Left lobe of liver (tissue), 2 donors: ENCODE data around the gene LRMDA. TPM values are rescaled to one million over a fixed set of nuclear protein-coding genes. Genes with fewer than 3 reads are reported as not detected.

ENCODE experiments used
- ATAC-seq: fragments of 200-7000 bp; cut with Tn5 transposase; one replicate; pipeline ENCODE4 v1.9.1; 2020; ENCODE audit warnings: mild to moderate bottlenecking, moderate library complexity
- DNase-seq: peaks from one replicate; pipeline ENCODE4 v3.0.0-alpha.2; 2020; ENCODE audit warnings: low spot score
- total RNA-seq: library from RNA; stranded (reverse); gene quantifications from one replicate; pipeline ENCODE4 v1.2.1, GENCODE V29; 2021
- donor health status: DM: no; HTN: no; CAD: no; lungs with moderate emphysema.
- donor health status: DM: no; HTN: yes; CAD: no.

Gene LRMDA
- total RNA-seq, 1 donor from 2014 or later, result 9.1 TPM

- no peak for DNase-seq
- no peak for ATAC-seq
Observed at GRCh38 chr10:75568450-75569130, 137.2 kb downstream of the LRMDA start.

GRCh38 chr10:75569506-75569905 lies 138.1 kb downstream of the LRMDA start:
- ATAC-seq, result no peak
- no peak for DNase-seq

GRCh38 chr10:75572478-75572877 lies 141.1 kb downstream of the LRMDA start:
- DNase-seq (no peak), ATAC-seq (no peak)

GRCh38 chr10:75575940-75576339 lies 144.5 kb downstream of the LRMDA start:
- no peak for ATAC-seq
- DNase-seq, result no peak

- DNase-seq (no peak), ATAC-seq (no peak)
Observed at GRCh38 chr10:75582102-75582501, 150.7 kb downstream of the LRMDA start.

- DNase-seq, result no peak
- ATAC-seq, result no peak
Observed at GRCh38 chr10:75585294-75585693, 153.9 kb downstream of the LRMDA start.

- DNase-seq (no peak), ATAC-seq (no peak)
Observed at GRCh38 chr10:75586814-75587213, 155.4 kb downstream of the LRMDA start.

GRCh38 chr10:75588031-75588430 lies 156.6 kb downstream of the LRMDA start:
- ATAC-seq (no peak), DNase-seq (no peak)

- ATAC-seq, result no peak
- DNase-seq, result no peak
Observed at GRCh38 chr10:75589895-75590654, 158.7 kb downstream of the LRMDA start.

GRCh38 chr10:75592151-75592787 lies 160.8 kb downstream of the LRMDA start:
- DNase-seq (no peak), ATAC-seq (peak; percentile 9)

- peak; percentile 84 for ATAC-seq
Observed at GRCh38 chr10:75592791-75593643, 161.6 kb downstream of the LRMDA start.

GRCh38 chr10:75593692-75594556 lies 162.5 kb downstream of the LRMDA start:
- no peak for ATAC-seq
- DNase-seq, result no peak

More at GRCh38 chr10:75592791-75593643, 161.6 kb downstream of the LRMDA start:
- DNase-seq, result peak; percentile 58

GRCh38 chr10:75596930-75597620 lies 165.7 kb downstream of the LRMDA start:
- DNase-seq (no peak), ATAC-seq (no peak)

GRCh38 chr10:75597773-75598440 lies 166.5 kb downstream of the LRMDA start:
- ATAC-seq, result no peak
- no peak for DNase-seq

GRCh38 chr10:75598998-75599397 lies 167.6 kb downstream of the LRMDA start:
- DNase-seq, result no peak

GRCh38 chr10:75599875-75600648 lies 168.6 kb downstream of the LRMDA start:
- ATAC-seq (peak; percentile 45), DNase-seq (no peak)

More at GRCh38 chr10:75598998-75599397, 167.6 kb downstream of the LRMDA start:
- ATAC-seq, result no peak

- ATAC-seq (peak; percentile 85), DNase-seq (peak; percentile 53)
Observed at GRCh38 chr10:75600833-75601232, 169.4 kb downstream of the LRMDA start.

- DNase-seq (no peak), ATAC-seq (no peak)
Observed at GRCh38 chr10:75602341-75602740, 170.9 kb downstream of the LRMDA start.
